Stimulated activated CD8-positive, alpha-beta memory T cell treated with anti-CD3 and anti-CD28 coated beads, Interleukin-15, amount 100 ng/mL, for 48 hours (primary cell): ENCODE results near the gene ANTXR2.
"Not testable (repeated sequence)": the region's sequence is repeated elsewhere in the genome, so short reads cannot be mapped to it uniquely, and the experiment has no call there.

Experiments
- DNase-seq, 2 donors: peaks; one replicate each; pipeline ENCODE4 v3.0.0-alpha.2; 2020; ENCODE audit warnings: low read depth in 2 of 2

The ANTXR2 gene

GRCh38 chr4:80024335-80024734 is 48.7 kb downstream of the ANTXR2 start:
- DNase-seq, result no peak

GRCh38 chr4:80022282-80022681 is 50.7 kb downstream of the ANTXR2 start:
- DNase-seq, result no peak

GRCh38 chr4:80017125-80017854 is 55.7 kb downstream of the ANTXR2 start:
- no peak for DNase-seq

GRCh38 chr4:80016506-80016905 is 56.5 kb downstream of the ANTXR2 start:
- no peak for DNase-seq

GRCh38 chr4:80015407-80016189 is 57.4 kb downstream of the ANTXR2 start:
- DNase-seq, result no peak

- DNase-seq, result no peak
Measured at GRCh38 chr4:80014531-80014930, 58.5 kb downstream of the ANTXR2 start.

- no peak for DNase-seq
Measured at GRCh38 chr4:80012291-80012690, 60.7 kb downstream of the ANTXR2 start.

- no peak for DNase-seq
Measured at GRCh38 chr4:80011636-80012236, 61.3 kb downstream of the ANTXR2 start.

- no peak for DNase-seq
Measured at GRCh38 chr4:80010316-80010715, 62.7 kb downstream of the ANTXR2 start.

- DNase-seq, result no peak
Measured at GRCh38 chr4:80009806-80010205, 63.2 kb downstream of the ANTXR2 start.

GRCh38 chr4:80008971-80009370 is 64.1 kb downstream of the ANTXR2 start:
- DNase-seq, result no peak

- no peak for DNase-seq
Measured at GRCh38 chr4:80008351-80008750, 64.7 kb downstream of the ANTXR2 start.

- no peak for DNase-seq
Measured at GRCh38 chr4:80007745-80008149, 65.3 kb downstream of the ANTXR2 start.

GRCh38 chr4:80006935-80007744 is 65.9 kb downstream of the ANTXR2 start:
- DNase-seq, result no peak

GRCh38 chr4:80005863-80006262 is 67.2 kb downstream of the ANTXR2 start:
- no peak for DNase-seq

- DNase-seq, result no peak
Measured at GRCh38 chr4:80004319-80004718, 68.7 kb downstream of the ANTXR2 start.

- DNase-seq, result not testable (repeated sequence)
Measured at GRCh38 chr4:80002559-80002958, 70.5 kb downstream of the ANTXR2 start.

GRCh38 chr4:79999048-79999447 is 74.0 kb downstream of the ANTXR2 start:
- DNase-seq, result not testable (repeated sequence)

- no peak for DNase-seq
Measured at GRCh38 chr4:79998201-79998600, 74.8 kb downstream of the ANTXR2 start.

GRCh38 chr4:79996851-79997250 is 76.2 kb downstream of the ANTXR2 start:
- no peak for DNase-seq

- DNase-seq, result no peak
Measured at GRCh38 chr4:79993476-79993875, 79.6 kb downstream of the ANTXR2 start.

GRCh38 chr4:79991601-79992000 is 81.4 kb downstream of the ANTXR2 start:
- DNase-seq, result no peak
